GM18909 (cell line): ENCODE results near the gene CTNNBL1.

Source experiments
- ATAC-seq: cut with Tn5 transposase; IDR thresholded peaks from one replicate; pipeline ENCODE4 v1.9.1; 2021; ENCODE audit warnings: mild to moderate bottlenecking; ENCODE audit not compliant: unreplicated experiment, poor library complexity

CTNNBL1 gene

DNA sequence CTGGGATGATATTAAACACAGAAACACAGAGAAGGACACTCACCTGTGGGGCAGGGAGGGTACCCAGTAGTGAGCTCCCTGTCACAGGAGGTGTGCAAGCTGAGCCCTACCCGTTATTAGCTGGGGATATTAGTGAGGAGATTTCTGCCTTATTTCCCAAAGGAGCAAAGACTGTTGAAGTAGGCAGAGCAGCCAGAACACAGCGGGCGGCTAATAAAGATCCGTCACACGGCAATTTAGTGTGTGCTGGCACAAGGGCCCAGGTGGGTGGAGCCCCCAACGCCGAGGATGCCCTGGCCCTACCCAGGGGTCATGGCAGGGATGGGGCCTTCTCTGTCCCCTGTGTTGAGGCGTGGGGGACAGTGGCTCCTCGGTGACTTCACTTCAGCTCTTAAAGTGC lies 217.4 kb downstream of the CTNNBL1 start:
- ATAC-seq: no peak

DNA sequence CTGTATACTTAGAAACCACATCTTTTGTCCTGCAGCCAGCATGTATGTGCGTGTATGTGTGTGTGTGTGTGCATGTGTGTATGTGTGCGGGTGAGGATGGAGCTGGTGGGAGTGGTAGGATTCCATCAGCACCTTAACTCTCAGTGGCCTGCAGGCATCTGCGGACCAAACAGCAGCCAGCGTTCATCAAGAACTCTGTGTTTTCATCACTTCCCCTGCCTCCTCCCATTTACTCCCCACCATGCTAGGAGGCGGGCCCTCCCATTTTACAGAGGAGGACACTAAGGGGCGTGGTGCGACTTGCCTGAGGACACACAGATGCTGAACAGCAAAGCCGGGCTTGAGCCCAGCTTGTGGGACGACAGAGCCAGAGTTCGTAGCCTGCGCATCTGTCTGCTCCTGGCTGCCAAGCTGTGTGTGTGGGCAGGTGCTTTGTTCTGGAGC lies 218.0 kb downstream of the CTNNBL1 start:
- ATAC-seq: no peak

DNA sequence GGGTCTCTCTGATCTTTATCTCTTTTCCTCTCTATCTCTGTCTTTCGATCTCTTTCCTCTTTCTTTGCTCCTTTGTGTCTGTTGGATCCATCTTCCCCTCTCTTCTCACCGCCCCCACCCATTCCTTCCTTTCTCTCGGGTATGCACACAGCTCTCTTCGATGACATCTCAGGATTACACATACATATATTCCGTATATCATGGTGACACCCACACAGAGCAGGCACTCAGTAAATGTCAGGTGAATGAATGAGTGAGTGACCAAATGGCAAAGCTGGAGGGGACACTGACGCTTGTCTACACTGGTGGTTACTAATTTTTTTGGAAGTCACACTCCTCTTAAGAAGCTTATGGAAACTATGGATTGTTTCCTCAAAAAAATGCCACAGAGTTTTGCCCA lies 219.0 kb downstream of the CTNNBL1 start:
- no peak for ATAC-seq

DNA sequence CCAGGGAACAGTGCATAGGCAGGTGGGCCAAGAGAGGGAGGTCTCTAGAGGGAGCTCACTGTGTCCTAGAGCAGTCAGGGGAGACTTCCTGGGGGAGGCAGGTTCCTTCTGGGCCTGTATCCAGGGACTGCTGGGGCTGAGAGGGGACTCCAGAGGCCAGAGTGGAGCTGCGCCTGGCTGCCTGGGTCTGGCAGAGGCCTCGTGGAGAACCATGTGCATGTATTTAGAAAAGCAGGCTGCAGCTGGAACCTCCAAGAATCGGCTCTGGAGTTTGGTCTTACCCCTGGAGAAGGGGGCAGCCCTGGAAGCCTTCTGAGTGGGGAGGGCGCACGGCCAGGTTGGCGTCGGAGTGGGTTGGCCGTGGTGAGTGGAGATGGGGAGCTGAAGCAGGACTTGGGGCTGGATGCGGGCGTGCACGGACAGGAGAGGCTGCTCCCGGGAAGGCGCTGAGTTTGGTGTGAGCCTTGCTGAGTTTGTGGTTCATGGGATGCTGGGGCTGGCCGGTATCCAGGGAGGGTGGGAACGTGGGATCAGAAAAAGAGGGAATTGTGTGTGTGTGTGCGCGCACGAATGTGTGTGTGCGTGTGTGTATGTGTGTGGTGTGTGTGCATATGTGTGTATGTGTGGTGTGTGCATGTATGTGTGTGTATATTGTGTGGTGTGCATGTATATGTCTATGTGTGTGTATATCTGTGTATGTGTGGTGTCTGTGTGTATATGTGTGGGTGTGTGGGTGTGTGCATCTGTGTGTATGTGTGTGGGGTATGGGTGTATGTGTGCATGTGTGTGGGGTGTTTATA lies 219.9 kb downstream of the CTNNBL1 start:
- no peak for ATAC-seq

DNA sequence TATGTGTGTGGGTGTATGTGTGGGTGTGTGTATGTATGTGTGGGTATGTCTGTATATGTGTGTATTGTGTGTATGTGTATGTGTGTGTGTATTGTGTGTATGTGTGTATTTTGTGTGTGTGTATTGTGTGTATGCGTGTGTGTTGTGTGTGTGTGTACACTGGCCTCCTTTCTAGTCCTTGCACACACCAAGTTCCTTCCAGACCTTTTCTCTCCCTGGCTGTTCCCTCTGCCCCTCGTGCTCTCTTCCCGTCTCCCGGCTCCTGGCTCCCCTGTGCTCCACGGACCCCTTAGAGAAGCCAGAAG lies 220.5 kb downstream of the CTNNBL1 start:
- ATAC-seq: no peak

DNA sequence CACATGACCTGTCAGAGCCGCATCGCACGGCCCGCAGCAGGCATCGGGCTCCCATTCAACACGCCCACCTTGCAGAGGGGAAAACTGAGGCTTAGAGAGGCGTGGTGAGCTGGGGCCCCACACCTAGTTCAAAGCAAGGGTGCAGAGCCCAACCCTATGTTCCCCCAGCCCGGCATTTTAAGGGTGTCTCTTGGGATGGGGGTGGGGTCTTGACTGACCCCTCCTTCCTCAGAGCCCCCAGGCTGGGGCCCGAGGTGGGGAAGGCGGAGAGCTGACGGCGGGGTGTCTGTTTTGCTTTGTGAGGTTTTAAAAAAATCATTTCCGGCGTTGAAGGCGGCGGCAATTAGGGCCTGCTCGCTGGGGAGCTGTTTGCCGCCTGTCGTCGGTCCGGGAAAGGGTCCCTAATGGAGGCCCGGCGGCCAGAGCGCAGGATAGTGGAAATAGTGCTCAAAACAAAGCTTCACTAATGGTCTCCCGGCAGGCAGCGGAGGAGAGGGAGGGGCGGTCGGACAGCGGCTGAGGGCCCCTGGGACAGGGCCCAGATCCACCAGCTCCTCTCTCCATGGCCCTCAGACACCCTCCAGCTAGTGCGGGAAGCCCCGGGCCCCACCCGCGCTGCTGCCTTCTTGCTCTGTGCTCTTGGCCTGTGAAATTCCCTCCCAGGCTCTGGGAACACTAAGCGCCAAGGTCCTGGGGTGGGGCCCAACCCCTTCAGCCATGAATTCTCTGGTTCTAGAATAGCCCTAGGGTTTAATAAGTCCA lies 221.0 kb downstream of the CTNNBL1 start:
- no peak for ATAC-seq

DNA sequence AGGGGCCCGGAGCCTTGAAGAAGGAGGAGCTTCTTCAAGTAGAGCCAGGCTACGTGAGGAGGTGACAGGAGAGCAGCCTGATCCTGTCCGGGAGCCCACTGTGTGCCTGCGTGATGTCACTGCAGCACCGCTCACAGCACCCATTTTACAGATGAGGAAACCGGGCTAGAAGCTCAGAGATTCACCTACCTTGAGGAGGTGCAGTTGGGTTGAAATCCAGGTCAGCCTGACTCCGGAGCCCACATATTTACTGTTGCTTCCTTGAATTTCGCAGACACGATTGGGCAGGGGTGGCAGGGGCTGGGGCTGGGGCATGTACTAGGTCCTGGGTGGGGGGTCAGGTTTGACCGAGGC lies 221.6 kb downstream of the CTNNBL1 start:
- ATAC-seq: no peak

DNA sequence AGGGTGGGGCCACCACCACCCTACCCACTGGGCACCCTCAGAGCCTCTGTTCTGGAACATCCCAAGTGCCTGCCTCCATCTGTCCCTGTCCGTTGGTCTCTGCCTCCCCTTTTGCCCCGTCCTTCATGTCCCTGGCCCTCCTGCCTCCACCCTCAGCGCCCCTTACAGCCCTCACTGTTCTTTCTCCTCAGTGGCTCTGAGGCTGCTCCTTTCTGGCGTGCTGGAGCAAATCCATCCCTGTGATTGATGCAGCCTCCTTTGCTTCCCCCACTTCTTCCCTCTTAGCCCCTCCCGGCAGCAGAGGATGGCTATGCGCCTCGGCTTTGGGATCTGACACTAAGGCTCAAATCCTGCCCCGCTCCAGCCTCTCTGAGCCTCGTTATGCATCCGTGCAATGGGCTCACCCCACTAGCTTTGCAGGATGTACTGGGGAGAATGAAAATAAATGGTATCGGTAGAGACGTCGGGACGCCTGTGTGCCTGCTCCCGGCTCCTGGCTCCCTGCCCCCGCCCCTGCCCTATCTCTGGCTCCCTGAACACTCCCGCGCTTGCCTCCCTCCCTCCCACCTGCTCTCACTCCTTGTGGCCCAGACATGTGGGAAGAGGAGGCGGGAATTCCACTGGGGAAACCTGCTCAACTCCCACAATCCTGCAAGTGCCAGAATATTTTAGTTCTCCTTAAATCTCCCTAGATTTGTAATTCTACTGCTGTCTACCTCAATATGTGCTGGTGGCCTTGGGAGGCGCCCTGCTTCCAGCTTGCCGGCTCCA lies 222.2 kb downstream of the CTNNBL1 start:
- no peak for ATAC-seq

DNA sequence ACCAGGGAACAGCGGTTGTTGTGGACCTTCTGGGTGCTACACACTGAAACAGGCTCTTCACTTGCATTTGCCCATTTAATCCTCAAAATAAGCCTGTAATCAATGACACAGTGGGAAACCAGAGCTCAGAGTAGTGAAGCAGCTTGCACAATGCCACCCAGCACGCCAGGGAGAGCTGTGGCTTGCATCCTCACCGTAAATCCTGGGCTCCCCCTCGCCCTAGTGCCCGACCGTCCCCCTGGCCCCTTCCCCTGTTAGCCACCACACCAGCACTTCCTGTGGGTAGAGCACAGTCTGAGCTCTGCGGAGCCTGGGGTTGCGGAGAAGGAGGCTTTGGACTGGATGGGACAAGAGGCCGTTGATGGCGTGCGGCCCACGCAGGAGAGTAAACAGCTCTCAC lies 223.6 kb downstream of the CTNNBL1 start:
- no peak for ATAC-seq

DNA sequence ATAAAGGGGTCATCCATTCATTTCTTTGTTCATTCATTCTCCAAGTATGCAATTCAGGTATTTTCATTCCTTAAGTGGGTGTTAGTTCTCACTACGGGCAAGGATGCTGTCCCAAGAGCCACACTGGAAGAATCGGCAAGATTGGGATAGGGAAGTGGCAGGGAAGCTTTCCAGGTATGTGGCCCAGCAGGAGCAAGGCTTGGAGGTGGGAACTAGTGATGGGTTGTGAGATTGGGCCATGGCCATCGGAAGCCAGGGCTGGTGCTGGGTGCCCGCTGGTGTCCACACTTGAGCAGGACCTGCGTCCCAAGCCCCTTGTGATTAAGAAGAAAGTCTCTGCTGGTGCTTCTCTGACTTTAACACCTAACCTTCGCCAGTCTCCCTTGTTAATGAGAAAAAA lies 224.2 kb downstream of the CTNNBL1 start:
- no peak for ATAC-seq

DNA sequence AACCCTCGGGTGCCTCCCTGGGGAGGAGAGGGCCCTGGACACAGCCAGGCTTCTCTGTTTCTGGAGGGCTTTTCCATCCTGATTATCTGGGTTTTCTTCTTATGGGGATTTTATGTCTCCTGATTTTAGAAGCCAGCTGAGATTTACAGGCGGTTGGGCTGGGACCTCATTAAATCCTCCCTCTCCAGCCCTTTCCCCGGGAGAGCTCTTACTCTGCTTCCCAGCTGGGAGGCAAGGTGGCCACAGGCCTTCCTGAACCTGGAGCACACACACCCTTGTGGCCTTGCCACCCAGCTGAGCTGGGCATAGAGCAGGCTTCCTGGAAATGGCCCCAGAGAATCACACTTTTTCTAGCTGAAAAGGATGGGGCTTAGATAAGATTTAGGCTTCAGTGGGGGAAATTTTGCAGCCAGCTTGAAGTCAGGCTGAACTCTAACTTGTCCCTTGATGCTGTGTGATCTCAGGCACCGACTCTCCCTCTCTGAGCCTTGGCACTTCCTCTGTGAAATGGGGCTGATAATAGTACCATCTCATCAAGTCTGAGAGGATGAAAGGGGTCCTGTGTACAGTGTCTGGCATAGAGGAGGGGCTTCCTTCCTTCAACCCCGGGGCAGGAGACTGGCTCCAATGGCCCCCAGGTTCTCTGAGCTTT lies 225.7 kb downstream of the CTNNBL1 start:
- no peak for ATAC-seq

DNA sequence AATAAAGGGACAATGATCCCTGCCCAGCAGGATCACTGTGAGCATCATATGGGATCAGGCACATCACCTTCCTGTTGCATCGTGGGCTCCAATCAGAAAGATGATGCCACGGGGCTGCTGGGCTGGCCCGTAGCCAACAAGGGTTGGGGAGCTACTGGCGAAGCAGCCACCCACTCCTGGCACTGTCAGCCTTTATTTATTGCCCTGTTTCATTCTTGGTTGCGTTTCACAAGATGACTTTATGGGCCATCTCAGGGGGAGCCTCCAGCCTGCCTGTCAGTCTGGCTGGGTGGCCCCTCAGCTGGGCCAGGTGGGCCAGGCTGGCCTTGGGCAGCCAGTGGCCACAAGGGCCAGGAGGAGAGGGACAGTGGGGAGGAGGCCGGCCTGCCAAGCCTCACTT lies 226.4 kb downstream of the CTNNBL1 start:
- ATAC-seq: no peak

DNA sequence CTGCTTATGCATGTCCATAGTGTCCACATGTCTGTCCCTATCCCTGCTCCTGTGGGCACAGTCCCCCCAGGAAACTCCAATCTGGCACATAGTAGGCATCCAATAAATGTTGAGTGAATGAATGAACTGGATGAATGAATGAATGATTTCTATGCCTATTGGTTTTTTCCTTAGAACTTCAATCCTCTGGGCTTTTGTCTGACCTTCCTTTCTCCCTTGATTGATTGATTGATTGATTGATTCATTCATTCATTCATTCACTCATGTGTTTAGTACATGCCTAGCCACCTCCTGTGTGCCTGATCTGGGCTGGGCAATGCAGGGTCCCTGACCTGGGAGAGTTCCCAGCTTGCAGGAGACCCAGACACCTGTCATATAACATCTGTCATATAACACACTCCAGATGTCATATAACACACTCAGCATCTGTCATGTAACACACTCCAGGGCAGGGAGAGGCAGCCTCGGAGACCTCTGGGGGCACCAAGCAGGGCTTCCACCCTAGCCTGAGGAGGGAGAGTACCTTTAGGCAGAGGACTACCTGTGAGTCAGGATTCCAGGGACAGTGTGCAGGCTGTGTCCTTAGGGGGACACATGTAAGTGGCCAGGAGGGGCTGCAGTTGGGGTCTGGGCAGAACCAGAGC lies 227.0 kb downstream of the CTNNBL1 start:
- no peak for ATAC-seq

DNA sequence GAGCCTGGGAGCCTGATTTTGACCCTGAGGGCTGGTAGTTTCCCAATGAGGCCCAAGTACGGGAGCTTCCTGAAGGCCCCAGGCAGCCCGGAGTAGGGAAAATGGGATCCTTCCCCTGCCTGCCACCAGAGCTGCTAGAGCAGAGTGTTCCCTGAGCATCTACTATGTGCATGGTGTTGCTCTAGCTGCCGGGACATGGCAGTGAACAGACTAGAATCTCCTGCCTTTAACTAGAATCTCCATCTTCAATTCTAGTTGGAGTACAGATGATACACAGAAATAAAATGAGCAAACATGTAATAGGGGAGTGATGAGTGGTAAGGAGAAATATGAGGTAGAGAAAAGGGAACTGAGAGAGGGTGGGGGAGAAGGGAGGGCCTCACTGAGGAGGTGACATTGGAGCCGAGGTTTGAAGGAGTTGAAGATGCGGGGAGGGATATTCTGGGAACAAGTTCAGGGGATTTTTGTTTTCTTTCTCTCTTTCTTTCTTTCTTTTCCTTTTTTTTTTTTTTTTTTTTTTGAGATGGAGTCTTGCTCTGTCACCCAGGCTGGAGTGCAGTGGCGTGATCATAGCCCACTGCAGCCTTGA lies 227.6 kb downstream of the CTNNBL1 start:
- ATAC-seq: peak; percentile 68
